WERI-Rb-1 (cell line): ENCODE measurements around the gene REST.

Experiments
- DNase-seq: peaks from one replicate; pipeline ENCODE4 v3.0.0-alpha.2; 2020
- H3K27ac ChIP-seq: fragments of 250-450 bp; sonication (Bioruptor Pico); 2 replicates; pipeline ENCODE4 v1.5.1; 2020; ENCODE audit warnings: mild to moderate bottlenecking, moderate library complexity
- H3K27me3 ChIP-seq: fragments of 250-450 bp; sonication (Bioruptor Pico); 2 replicates; pipeline ENCODE4 v1.5.1; 2021; ENCODE audit warnings: mild to moderate bottlenecking, low read depth, moderate library complexity; ENCODE audit not compliant: insufficient read depth, severe bottlenecking
- H3K36me3 ChIP-seq: fragments of 250-450 bp; sonication (Bioruptor Pico); 2 replicates; pipeline ENCODE4 v1.5.1; 2020; ENCODE audit warnings: mild to moderate bottlenecking, moderate library complexity
- H3K4me3 ChIP-seq: 2 replicates; pipeline ENCODE4 v1.5.1; 2011; ENCODE audit warnings: low read depth, mild to moderate bottlenecking, control low read depth, low read length
- H3K9me3 ChIP-seq: fragments of 250-450 bp; sonication (Bioruptor Pico); 2 replicates; pipeline ENCODE4 v1.5.1; 2021; ENCODE audit warnings: mild to moderate bottlenecking, moderate library complexity; ENCODE audit not compliant: severe bottlenecking
- CTCF ChIP-seq: IDR thresholded peaks from 2 replicates; pipeline ENCODE4 v1.5.1; 2011; ENCODE audit warnings: low read depth, mild to moderate bottlenecking, control low read depth, inconsistent platforms, low read length

REST gene

GRCh38 chr4:56870946-56871345, 36.8 kb upstream of the REST start:
- H3K4me3 ChIP-seq: no peak overlapping the region
- H3K36me3 ChIP-seq: no peaks in the 10 kb centered on the region
- H3K27ac ChIP-seq: no peak overlapping the region
- DNase-seq: no peak
- no peaks in the 10 kb centered on the region for H3K27me3 ChIP-seq
- TF ChIP-seq CTCF: no peak
- H3K9me3 ChIP-seq: no peaks in the 10 kb centered on the region

- DNase-seq: no peak
- no peak overlapping the region for H3K27ac ChIP-seq
- no peak for TF ChIP-seq CTCF
- H3K9me3 ChIP-seq: no peaks in the 10 kb centered on the region
- no peak overlapping the region for H3K4me3 ChIP-seq
- H3K27me3 ChIP-seq: no peaks in the 10 kb centered on the region
- no peaks in the 10 kb centered on the region for H3K36me3 ChIP-seq
These were observed 36.3 kb upstream of the REST start for GRCh38 chr4:56871371-56871866.

- Histone ChIP-seq H3K4me3 (no peak overlapping the region), H3K9me3 (no peaks in the 10 kb centered on the region), H3K36me3 (no peaks in the 10 kb centered on the region), H3K27me3 (no peaks in the 10 kb centered on the region), H3K27ac (no peak overlapping the region)
- DNase-seq: no peak
- TF ChIP-seq CTCF: no peak
These were observed 33.5 kb upstream of the REST start for GRCh38 chr4:56874166-56874565.

- H3K27me3 ChIP-seq: no peaks in the 10 kb centered on the region
- no peak for TF ChIP-seq CTCF
- DNase-seq: no peak
- no peak overlapping the region for H3K4me3 ChIP-seq
- no peak overlapping the region for H3K27ac ChIP-seq
- H3K9me3 ChIP-seq: no peaks in the 10 kb centered on the region
- H3K36me3 ChIP-seq: no peaks in the 10 kb centered on the region
These were observed 32.8 kb upstream of the REST start for GRCh38 chr4:56874923-56875322.

- H3K27ac ChIP-seq: no peak overlapping the region
- no peaks in the 10 kb centered on the region for H3K9me3 ChIP-seq
- no peaks in the 10 kb centered on the region for H3K36me3 ChIP-seq
- DNase-seq: no peak
- no peak for TF ChIP-seq CTCF
- no peak overlapping the region for H3K4me3 ChIP-seq
- H3K27me3 ChIP-seq: no peaks in the 10 kb centered on the region
These were observed 31.4 kb upstream of the REST start for GRCh38 chr4:56876264-56876663.

GRCh38 chr4:56879996-56880395, 27.7 kb upstream of the REST start:
- Histone ChIP-seq H3K9me3 (no peaks in the 10 kb centered on the region), H3K4me3 (no peak overlapping the region), H3K36me3 (no peaks in the 10 kb centered on the region), H3K27me3 (no peaks in the 10 kb centered on the region), H3K27ac (no peak overlapping the region)
- TF ChIP-seq CTCF: no peak
- no peak for DNase-seq
